Muscle of leg (tissue), 11 donors: ENCODE measurements around the gene CDC42BPA. TPM values are rescaled to one million over a fixed set of nuclear protein-coding genes. Genes with fewer than 3 reads are reported as not detected.

ENCODE experiments used
- DNase-seq: peaks from one replicate; pipeline ENCODE4 v3.0.0; 2013
- H3K27ac ChIP-seq: one replicate; pipeline ENCODE4 v1.5.1; 2013; ENCODE audit warnings: mild to moderate bottlenecking, low read length, control low read depth
- H3K27me3 ChIP-seq: one replicate; pipeline ENCODE4 v1.6.1; 2013; ENCODE audit warnings: low read length; ENCODE audit not compliant: control insufficient read depth, insufficient read depth
- H3K36me3 ChIP-seq: one replicate; pipeline ENCODE4 v1.6.1; 2013; ENCODE audit warnings: low read length; ENCODE audit not compliant: control insufficient read depth, insufficient read depth
- H3K4me1 ChIP-seq: one replicate; pipeline ENCODE4 v1.6.1; 2013; ENCODE audit warnings: low read length; ENCODE audit not compliant: control insufficient read depth, insufficient read depth
- H3K4me3 ChIP-seq: one replicate; pipeline ENCODE4 v1.5.1; 2013; ENCODE audit warnings: low read length, control low read depth
- H3K9me3 ChIP-seq: replicated peaks from 2 replicates; pipeline ENCODE4 v1.6.1; 2013; ENCODE audit warnings: low read depth, low read length; ENCODE audit not compliant: control insufficient read depth
- WGBS: methylation state at CpG from one replicate; pipeline ENCODE4 v1.1.5; 2013; ENCODE audit warnings: missing lambda C conversion rate; ENCODE audit not compliant: insufficient coverage; 5-methylcytosine and 5-hydroxymethylcytosine counted together
- polyA plus RNA-seq, 8 donors: library from polyadenylated mRNA; unstranded; fragments of 120-200 nt; gene quantifications; one replicate each; pipeline versions ENCODE4 v1.2.1 to v1.2.3, GENCODE V29; 2013; ENCODE audit warnings: inconsistent platforms in 1 of 8, low replicate concordance in 1 of 8; ENCODE audit not compliant: insufficient read length in 8 of 8, insufficient read depth in 1 of 8
- total RNA-seq: library from RNA; stranded (reverse); fragments of 120-200 nt; gene quantifications from one replicate; pipeline ENCODE4 v1.2.4, GENCODE V29; 2013

Gene CDC42BPA
- total and polyA plus RNA-seq, 9 donors, result 22.0 to 38.2 (median 29.3) TPM

DNA sequence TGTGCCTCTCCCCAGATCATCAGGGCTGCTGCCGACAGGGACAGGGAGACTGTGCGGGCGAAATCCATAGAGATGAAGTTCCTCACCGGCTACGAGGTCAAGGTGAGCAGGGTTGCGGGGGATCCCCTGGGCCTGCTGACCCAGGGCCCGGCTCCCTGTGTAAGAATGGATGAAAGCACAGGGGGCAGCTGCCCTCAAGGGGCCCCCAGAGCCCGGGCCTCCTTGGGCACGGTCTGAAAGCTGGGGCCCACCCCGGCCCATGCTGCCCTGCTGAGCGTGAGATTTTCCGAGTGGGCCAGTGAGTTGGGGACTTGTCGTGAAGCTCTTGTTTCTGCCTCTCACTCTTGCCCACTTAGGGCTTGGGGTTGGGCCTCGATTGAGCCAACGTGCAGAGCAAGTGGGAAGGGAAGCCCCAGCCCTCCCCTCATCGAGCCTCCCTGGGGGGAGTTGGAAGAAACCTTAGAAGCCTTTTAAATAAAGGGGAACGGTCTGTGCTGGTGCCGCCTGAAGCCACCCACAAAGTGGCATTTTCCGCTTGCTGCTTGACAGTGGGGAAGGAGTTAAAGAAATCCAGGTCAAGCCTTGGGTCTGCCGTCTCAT is 333.0 kb downstream of the CDC42BPA start:
- no peaks in the 10 kb centered on the region for H3K9me3 ChIP-seq
- peaks cover 65% of the 10 kb centered on the region for H3K36me3 ChIP-seq
- no peaks in the 10 kb centered on the region for H3K27me3 ChIP-seq
- peak overlapping the region; percentile 19 for H3K4me3 ChIP-seq
- WGBS, result 79% methylated on average over 16 of the region's 20 CpGs
- DNase-seq, result no peak
- peak overlapping the region; percentile 85 for H3K27ac ChIP-seq
- H3K4me1 ChIP-seq, result peaks cover 48% of the 10 kb centered on the region

- Histone ChIP-seq H3K4me1 (peaks cover 54% of the 10 kb centered on the region), H3K4me3 (no peak overlapping the region), H3K27ac (peak overlapping the region; percentile 85), H3K36me3 (peaks cover 63% of the 10 kb centered on the region), H3K27me3 (no peaks in the 10 kb centered on the region), H3K9me3 (no peaks in the 10 kb centered on the region)
- peak; percentile 67 for DNase-seq
- WGBS, result 48% methylated on average over 7 of the region's 18 CpGs
Observed at GRCh38 chr1:226984521-226985238, 333.6 kb downstream of the CDC42BPA start.

DNA sequence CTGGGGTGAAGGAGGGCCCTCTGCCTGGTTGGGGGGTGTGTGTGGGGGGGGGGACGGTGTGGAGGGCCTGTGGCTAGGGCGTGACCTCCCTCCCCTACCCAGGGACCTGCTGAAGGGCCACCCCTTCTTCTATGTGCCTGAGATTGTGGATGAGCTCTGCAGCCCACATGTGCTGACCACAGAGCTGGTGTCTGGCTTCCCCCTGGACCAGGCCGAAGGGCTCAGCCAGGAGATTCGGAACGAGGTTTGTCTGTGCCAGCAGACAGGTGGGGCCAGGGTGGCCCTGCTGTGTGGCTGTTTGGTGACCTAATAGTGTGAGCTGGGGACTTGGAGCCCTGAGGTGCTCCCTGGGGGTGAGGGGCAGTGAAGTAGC is 334.3 kb downstream of the CDC42BPA start:
- peaks cover 58% of the 10 kb centered on the region for H3K36me3 ChIP-seq
- H3K27me3 ChIP-seq, result no peaks in the 10 kb centered on the region
- no peak overlapping the region for H3K4me3 ChIP-seq
- peak overlapping the region; percentile 83 for H3K27ac ChIP-seq
- no peak for DNase-seq
- peaks cover 61% of the 10 kb centered on the region for H3K4me1 ChIP-seq
- no peaks in the 10 kb centered on the region for H3K9me3 ChIP-seq
- WGBS, result 47% methylated on average over 3 of the region's 5 CpGs

GRCh38 chr1:226983247-226983991 is 334.9 kb downstream of the CDC42BPA start:
- Histone ChIP-seq H3K36me3 (peaks cover 58% of the 10 kb centered on the region), H3K4me3 (no peak overlapping the region), H3K4me1 (peaks cover 62% of the 10 kb centered on the region), H3K27me3 (no peaks in the 10 kb centered on the region), H3K27ac (no peak overlapping the region), H3K9me3 (no peaks in the 10 kb centered on the region)
- DNase-seq, result no peak
- WGBS, result 83% methylated on average over 6 of the region's 18 CpGs

- peaks cover 54% of the 10 kb centered on the region for H3K36me3 ChIP-seq
- H3K4me3 ChIP-seq, result no peak overlapping the region
- no peak overlapping the region for H3K27ac ChIP-seq
- H3K4me1 ChIP-seq, result peaks cover 62% of the 10 kb centered on the region
- 95% methylated on average over 22 of the region's 31 CpGs for WGBS
- H3K9me3 ChIP-seq, result no peaks in the 10 kb centered on the region
- no peak for DNase-seq
- no peaks in the 10 kb centered on the region for H3K27me3 ChIP-seq
Observed at GRCh38 chr1:226982451-226983177, 335.7 kb downstream of the CDC42BPA start.

DNA sequence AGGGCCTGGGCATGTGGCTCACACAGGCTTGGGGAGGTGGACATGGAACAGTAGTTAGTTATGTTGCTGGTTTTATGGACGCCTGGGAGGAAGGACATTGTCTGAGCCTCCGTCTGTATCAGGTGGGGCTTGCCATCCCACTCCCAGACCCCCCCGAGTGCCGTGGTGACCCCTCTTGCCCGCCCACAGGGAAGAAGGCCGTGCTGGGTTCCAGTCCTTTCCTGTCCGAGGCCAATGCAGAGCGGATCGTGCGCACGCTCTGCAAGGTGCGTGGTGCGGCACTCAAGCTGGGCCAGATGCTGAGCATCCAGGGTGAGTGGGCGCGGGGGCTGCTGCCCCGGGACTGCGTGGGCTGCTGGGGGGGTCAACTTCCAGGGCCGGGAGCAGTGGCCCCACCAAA is 336.5 kb downstream of the CDC42BPA start:
- no peak overlapping the region for H3K4me3 ChIP-seq
- no peak for DNase-seq
- H3K9me3 ChIP-seq, result no peaks in the 10 kb centered on the region
- peaks cover 54% of the 10 kb centered on the region for H3K36me3 ChIP-seq
- no peaks in the 10 kb centered on the region for H3K27me3 ChIP-seq
- no peak overlapping the region for H3K27ac ChIP-seq
- peaks cover 59% of the 10 kb centered on the region for H3K4me1 ChIP-seq
- 88% methylated on average over 17 of the region's 18 CpGs for WGBS

GRCh38 chr1:226981386-226981817 is 336.9 kb downstream of the CDC42BPA start:
- H3K4me3 ChIP-seq, result no peak overlapping the region
- H3K27ac ChIP-seq, result no peak overlapping the region
- H3K4me1 ChIP-seq, result peaks cover 55% of the 10 kb centered on the region
- peaks cover 53% of the 10 kb centered on the region for H3K36me3 ChIP-seq
- WGBS, result 82% methylated on average over 3 of the region's 12 CpGs
- H3K27me3 ChIP-seq, result no peaks in the 10 kb centered on the region
- DNase-seq, result no peak
- no peaks in the 10 kb centered on the region for H3K9me3 ChIP-seq

DNA sequence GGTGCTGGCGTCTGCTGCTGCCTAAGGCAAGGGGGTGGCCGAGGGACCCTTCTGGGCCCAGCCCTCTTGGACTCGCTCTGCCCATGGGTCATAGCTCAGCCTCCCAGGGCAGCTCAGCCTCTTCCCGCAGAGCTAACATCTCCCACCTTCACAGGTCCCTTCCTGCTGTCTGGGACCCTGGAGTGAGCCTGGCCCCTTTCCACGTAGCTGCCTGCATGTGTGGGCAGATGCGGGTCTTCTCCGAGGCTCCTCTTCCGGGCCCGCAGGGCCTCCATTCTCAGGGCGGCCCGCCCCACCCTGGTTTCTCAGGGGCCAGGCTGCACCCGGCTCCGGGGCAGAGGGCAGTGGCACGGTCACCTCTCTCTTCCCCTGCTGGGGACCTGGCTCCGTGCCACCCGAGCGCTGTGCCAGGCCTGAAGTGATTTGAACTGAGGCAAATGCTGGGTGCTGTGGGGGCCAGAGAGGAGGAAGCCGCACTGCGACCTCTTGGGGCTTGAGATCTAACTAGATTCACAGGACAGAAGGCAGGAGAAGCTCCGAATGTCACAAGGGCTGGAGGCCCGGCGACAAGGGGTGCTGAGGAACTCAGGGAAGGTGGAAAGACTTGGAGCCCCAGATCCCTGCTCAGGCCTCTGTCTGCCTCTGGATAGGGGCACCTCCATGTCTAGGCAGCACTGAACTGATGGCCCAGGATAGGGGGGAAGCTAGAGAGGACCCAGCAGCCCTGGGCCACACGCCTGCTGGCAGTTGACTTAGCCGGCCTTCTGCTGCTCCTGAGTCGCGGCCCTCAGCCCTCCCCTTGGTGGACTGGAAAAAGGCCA is 337.5 kb downstream of the CDC42BPA start:
- WGBS, result 88% methylated on average over 22 of the region's 26 CpGs
- no peaks in the 10 kb centered on the region for H3K9me3 ChIP-seq
- H3K4me3 ChIP-seq, result no peak overlapping the region
- peaks cover 47% of the 10 kb centered on the region for H3K36me3 ChIP-seq
- peaks cover 51% of the 10 kb centered on the region for H3K4me1 ChIP-seq
- no peaks in the 10 kb centered on the region for H3K27me3 ChIP-seq
- H3K27ac ChIP-seq, result peak overlapping the region; percentile 92
- no peak for DNase-seq

DNA sequence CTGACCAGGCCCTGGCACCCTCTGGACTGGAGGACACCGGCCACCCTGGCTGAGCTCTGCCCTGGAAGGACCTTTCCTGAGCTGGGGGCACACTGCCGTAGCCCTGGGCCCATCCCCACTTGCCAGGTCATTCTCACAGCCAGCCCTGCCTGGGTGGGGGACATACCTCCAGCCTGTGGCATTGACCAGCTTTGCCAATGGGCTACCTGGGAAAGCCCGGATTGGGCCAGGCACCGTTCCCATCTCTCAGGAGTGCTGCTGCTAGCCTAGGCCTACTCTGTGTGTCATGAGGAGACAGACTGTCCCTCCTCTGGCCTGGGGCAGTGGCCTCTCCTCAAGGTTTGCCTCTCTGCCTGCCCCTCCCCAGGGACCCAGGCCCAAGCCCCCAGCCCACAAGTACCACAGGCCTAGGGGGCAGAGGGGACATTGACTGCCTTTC is 338.2 kb downstream of the CDC42BPA start:
- Histone ChIP-seq H3K4me1 (peaks cover 51% of the 10 kb centered on the region), H3K27ac (peak overlapping the region; percentile 92), H3K27me3 (no peaks in the 10 kb centered on the region), H3K36me3 (peaks cover 40% of the 10 kb centered on the region), H3K4me3 (no peak overlapping the region), H3K9me3 (no peaks in the 10 kb centered on the region)
- no peak for DNase-seq
- 94% methylated on average over 4 of the region's 4 CpGs for WGBS
